Right lobe of liver (tissue), 6 donors: ENCODE data around the gene LRRC15. TPM values are rescaled to one million over a fixed set of nuclear protein-coding genes. Genes with fewer than 3 reads are reported as not detected.

ENCODE experiments used
- ATAC-seq, 4 donors: fragments of 200-7000 bp; cut with Tn5 transposase; one replicate each; pipeline ENCODE4 v1.9.1; 2020; ENCODE audit warnings: mild to moderate bottlenecking in 4 of 4, moderate library complexity in 4 of 4
- DNase-seq, 3 donors: peaks; one replicate each; pipeline ENCODE4 v3.0.0-alpha.2; 2020
- H3K27ac ChIP-seq, 3 donors: fragments of 200-600 bp; one replicate each; pipeline ENCODE4 v1.8.0; 2022
- H3K27me3 ChIP-seq, 2 donors: fragments of 200-600 bp; one replicate each; pipeline ENCODE4 v1.8.0; 2022
- H3K36me3 ChIP-seq, 4 donors: fragments of 200-600 bp; sonication (generic) in 1 of 4; one replicate each; pipeline versions ENCODE4 v1.5.1 to v1.8.0; 2017 to 2022; ENCODE audit warnings: control low read depth in 1 of 4
- H3K4me1 ChIP-seq, 4 donors: fragments of 200-600 bp; sonication (generic) in 1 of 4; one replicate each; pipeline versions ENCODE4 v1.5.1 to v1.8.0; 2017 to 2022; ENCODE audit warnings: control low read depth in 1 of 4
- H3K4me3 ChIP-seq, 3 donors: fragments of 200-600 bp; one replicate each; pipeline ENCODE4 v1.8.0; 2022
- H3K9me3 ChIP-seq, 4 donors: fragments of 200-600 bp; sonication (generic) in 1 of 4; one replicate each; pipeline versions ENCODE4 v1.5.1 to v1.8.0; 2017 to 2022; ENCODE audit warnings: control low read depth in 1 of 4
- POLR2A ChIP-seq: fragments of 450-650 bp; IDR thresholded peaks from one replicate; pipeline ENCODE4 v1.6.1; 2017; ENCODE audit warnings: antibody characterized with exemption, mild to moderate bottlenecking
- WGBS: methylation state at CpG from one replicate; pipeline ENCODE4 v1.1.6; 2018; ENCODE audit warnings: low coverage, low lambda C conversion rate; ENCODE audit not compliant: insufficient coverage; ENCODE audit errors: missing lambda C conversion rate; 5-methylcytosine and 5-hydroxymethylcytosine counted together
- intact Hi-C, 2 donors: fragments of 100-400 bp; cut with DNase I; formaldehyde crosslinking; loops; one replicate each; pipeline versions ENCODE4 v1.11.2 to v1.14.1; 2022
- long read RNA-seq: library from polyadenylated mRNA; unstranded; transcript quantifications from one replicate; pipeline ENCODE4 v2.0.0, GENCODE V29; 2019
- total RNA-seq, 6 experiments: library from RNA; depleted of rRNA in 2 of 6; stranded (reverse); fragments of >200 nt in 2 of 6; fragmentation: NEBNext Ultra II Directional in 3 of 6; extraction: Animal tissue kit (Norgen Biotek cat#: 25700) in 3 of 6; gene quantifications; one replicate each; pipeline versions ENCODE4 v1.1.0 to v1.2.4, GENCODE V29; 2016 to 2023
- TF ChIP-seq, protein P1 (sequence below), 4 donors: fragments of 200-600 bp in 3 of 4; fragments of 450-650 bp in 1 of 4; IDR thresholded peaks; one replicate each; pipeline versions ENCODE4 v1.5.1 to v1.8.0; 2016 to 2022; ENCODE audit warnings: antibody characterized with exemption in 4 of 4, mild to moderate bottlenecking in 2 of 4
- donor health status: DM: no; HTN: yes; CAD: no.
- donor health status: DM: no; HTN: no; CAD: no.
- donor health status: DM: no; HTN: no; CAD: no.
- donor health status: DM: no; HTN: yes; CAD: no.
- donor health status: DM: no; HTN: yes; CAD: no.

The LRRC15 gene
- total RNA-seq: under 1 TPM in 5 of 6 experiments, not detected in 1; 0.07 to 0.37 (median 0.09) TPM
- long read RNA-seq: 0 reads

DNA sequence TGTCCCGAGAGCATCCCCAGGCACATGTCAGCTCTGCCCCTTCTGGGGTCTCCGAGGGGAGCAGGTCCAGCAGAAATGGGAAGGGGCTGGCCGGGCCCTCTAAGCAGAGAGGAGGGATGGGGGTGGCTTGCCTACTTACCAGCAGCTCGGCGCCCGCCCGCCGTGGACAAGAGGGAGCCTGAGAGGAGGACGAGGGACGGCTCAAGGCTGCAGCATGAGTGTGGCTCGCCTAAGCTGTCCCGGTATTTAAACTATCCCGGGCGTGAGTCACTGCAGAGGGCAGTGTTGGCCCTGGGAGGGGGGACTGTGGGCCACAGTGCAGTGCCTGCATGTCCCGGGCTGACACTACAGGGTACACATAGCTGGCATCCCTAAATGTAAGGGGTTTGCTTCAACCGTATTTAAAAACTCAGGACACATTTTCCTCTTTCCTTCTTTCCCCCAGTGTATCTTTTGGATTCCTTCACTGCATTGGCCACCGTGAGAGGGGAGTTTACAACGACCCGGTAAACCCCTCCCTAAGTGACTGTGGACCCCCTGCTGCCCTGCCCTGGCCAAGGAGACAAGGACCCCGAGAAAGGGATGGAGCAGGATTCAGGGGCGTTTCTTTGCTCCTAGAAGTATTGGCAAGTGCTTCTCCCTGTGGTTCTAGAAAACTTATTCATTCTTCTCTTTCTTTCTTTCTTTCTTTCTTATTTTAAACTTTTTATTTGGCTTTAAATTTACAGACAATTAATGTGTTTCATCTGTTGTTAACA, at the start of gene LRRC15:
TSS of gene LRRC15 (minus strand) at position 222 of the 758 bp plus-strand sequence. CDS start 8,700 bp downstream, outside the sequence.
- Histone ChIP-seq H3K36me3 (no peaks in the 10 kb centered on the region), H3K4me1 (peaks cover 0 to 2% (median 0%) of the 10 kb centered on the region in 4 donors), H3K27me3 (no peaks in the 10 kb centered on the region), H3K4me3 (no peak within 1 kb of the TSS), H3K9me3 (no peaks in the 10 kb centered on the region), H3K27ac (no peak within 1 kb of the TSS)
- ATAC-seq: peak; percentile 67 to 92 (median 78)
- peak in 1 of 3 donors; percentile 44 for DNase-seq
- TF ChIP-seq, protein P1, sequence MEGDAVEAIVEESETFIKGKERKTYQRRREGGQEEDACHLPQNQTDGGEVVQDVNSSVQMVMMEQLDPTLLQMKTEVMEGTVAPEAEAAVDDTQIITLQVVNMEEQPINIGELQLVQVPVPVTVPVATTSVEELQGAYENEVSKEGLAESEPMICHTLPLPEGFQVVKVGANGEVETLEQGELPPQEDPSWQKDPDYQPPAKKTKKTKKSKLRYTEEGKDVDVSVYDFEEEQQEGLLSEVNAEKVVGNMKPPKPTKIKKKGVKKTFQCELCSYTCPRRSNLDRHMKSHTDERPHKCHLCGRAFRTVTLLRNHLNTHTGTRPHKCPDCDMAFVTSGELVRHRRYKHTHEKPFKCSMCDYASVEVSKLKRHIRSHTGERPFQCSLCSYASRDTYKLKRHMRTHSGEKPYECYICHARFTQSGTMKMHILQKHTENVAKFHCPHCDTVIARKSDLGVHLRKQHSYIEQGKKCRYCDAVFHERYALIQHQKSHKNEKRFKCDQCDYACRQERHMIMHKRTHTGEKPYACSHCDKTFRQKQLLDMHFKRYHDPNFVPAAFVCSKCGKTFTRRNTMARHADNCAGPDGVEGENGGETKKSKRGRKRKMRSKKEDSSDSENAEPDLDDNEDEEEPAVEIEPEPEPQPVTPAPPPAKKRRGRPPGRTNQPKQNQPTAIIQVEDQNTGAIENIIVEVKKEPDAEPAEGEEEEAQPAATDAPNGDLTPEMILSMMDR (IDR thresholded peaks at IDR 0.05): peak in 2 of 4 donors; percentile 7 to 13
- TF ChIP-seq POLR2A: no peak
- intact Hi-C loops: no loop called here
- WGBS: 0% methylated on average over 7 of the region's 21 CpGs

DNA sequence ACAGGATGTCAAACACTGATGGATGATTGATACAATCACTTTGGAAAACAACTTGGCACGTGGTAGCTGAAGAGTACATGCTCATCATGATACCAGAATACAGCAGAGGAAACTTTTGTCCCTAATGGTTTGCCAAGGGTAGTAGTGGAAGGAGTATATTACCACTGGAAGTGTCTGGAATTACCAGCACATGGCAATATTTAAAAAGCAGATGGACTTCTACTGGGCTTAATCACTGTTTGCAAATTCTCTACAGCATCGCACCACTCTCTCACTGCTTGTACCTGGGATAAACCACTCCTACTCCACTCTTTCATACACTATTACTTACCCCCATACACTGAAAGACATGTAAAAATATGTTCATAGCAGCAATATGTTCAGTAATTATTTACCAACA, 49.1 kb upstream of the LRRC15 start:
- Histone ChIP-seq H3K9me3 (no peaks in the 10 kb centered on the region), H3K27me3 (no peaks in the 10 kb centered on the region), H3K4me1 (no peaks in the 10 kb centered on the region), H3K36me3 (peaks cover 0 to 19% (median 9%) of the 10 kb centered on the region in 4 donors), H3K27ac (no peak overlapping the region), H3K4me3 (no peak overlapping the region)
- intact Hi-C loops: no loop called here
- ATAC-seq: no peak
- TF ChIP-seq, protein P1 (IDR thresholded peaks at IDR 0.05): no peak
- TF ChIP-seq POLR2A: no peak
- no peak for DNase-seq
- 100% methylated on average over 2 of the region's 2 CpGs for WGBS

DNA sequence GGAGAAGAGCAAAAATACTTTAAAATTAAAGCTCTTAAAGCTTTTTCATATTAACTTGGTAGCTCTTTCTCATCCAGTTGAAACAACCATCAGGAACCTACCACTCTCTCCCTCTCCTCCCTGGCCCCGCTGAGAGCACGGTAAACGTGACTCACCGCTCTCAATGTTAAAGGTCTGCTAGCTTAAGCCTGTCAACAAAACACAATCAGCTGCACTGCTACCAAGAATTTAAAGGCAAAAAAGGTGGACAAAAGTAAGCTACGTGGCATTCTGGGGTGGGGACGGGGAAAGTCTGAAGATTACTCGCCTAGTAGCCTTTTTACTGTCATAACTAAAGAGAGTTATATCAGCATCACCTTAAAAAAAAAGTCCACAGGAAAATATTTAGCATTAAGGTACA, 37.9 kb upstream of the LRRC15 start:
- peaks cover 0 to 25% (median 9%) of the 10 kb centered on the region in 4 donors for H3K36me3 ChIP-seq
- 67% methylated on average over 7 of the region's 7 CpGs for WGBS
- intact Hi-C loops: loop anchor here in 1 of 2 donors (5.0 kb wide), 1 partner anchor 65 kb away; no protein-coding TSS in a partner anchor

DNA sequence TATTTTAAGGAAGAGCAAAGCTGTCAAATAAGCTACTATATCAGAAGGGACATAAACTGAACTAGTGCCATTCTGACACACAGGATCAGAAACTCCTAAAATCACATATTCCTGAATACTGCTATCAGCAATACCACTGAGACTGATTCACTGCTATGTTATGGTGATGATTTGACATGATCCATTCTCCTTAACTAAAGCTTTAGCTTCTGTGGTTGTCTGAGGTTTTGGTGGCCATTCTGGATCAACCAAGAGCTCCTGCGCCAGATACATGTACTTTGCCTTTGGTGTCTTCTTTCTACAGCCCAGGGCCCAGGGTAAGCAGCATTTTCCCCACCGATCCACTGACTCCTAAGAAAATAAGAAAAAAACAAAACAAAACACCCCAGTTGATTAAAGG, 36.2 kb upstream of the LRRC15 start:
- H3K9me3 ChIP-seq: no peaks in the 10 kb centered on the region
- no peak overlapping the region for H3K27ac ChIP-seq
- DNase-seq (no peak), ATAC-seq (no peak)
- no peak overlapping the region for H3K4me3 ChIP-seq
- H3K27me3 ChIP-seq: no peaks in the 10 kb centered on the region
- intact Hi-C loops: loop anchor here in 1 of 2 donors (5.0 kb wide), 1 partner anchor 63 kb away; no protein-coding TSS in a partner anchor
- WGBS: 100% methylated on average over 2 of the region's 2 CpGs
- TF ChIP-seq, protein P1 (IDR thresholded peaks at IDR 0.05): no peak
- TF ChIP-seq POLR2A: no peak
- peaks cover 0 to 20% (median 6%) of the 10 kb centered on the region in 4 donors for H3K36me3 ChIP-seq
- H3K4me1 ChIP-seq: no peaks in the 10 kb centered on the region

More for the DNA sequence above, 37.9 kb upstream of the LRRC15 start:
- Histone ChIP-seq H3K27me3 (no peaks in the 10 kb centered on the region), H3K4me1 (no peaks in the 10 kb centered on the region), H3K9me3 (no peaks in the 10 kb centered on the region), H3K4me3 (no peak overlapping the region), H3K27ac (no peak overlapping the region)
- TF ChIP-seq POLR2A: no peak
- TF ChIP-seq, protein P1 (IDR thresholded peaks at IDR 0.05): no peak
- no peak for DNase-seq
- ATAC-seq: peak in 1 of 4 donors; percentile 59
